Osteocyte (in vitro differentiated cells): ENCODE data around the gene CHD3. TPM values are rescaled to one million over a fixed set of nuclear protein-coding genes. Genes with fewer than 3 reads are reported as not detected.

ENCODE experiments used
- DNase-seq: peaks from one replicate; pipeline ENCODE4 v3.0.0; 2021; ENCODE audit warnings: mixed read lengths; ENCODE audit not compliant: unreplicated experiment; ENCODE audit errors: extremely low spot score
- H3K27ac Mint-ChIP-seq: one replicate; pipeline ENCODE4 v1.8.0; 2021; ENCODE audit warnings: mild to moderate bottlenecking, mixed read lengths; ENCODE audit not compliant: unreplicated experiment
- H3K27me3 Mint-ChIP-seq: one replicate; pipeline ENCODE4 v1.8.0; 2021; ENCODE audit warnings: mixed read lengths; ENCODE audit not compliant: unreplicated experiment
- H3K36me3 Mint-ChIP-seq: one replicate; pipeline ENCODE4 v1.8.0; 2021; ENCODE audit warnings: mixed read lengths; ENCODE audit not compliant: unreplicated experiment
- H3K4me1 Mint-ChIP-seq: one replicate; pipeline ENCODE4 v1.8.0; 2021; ENCODE audit warnings: mixed read lengths; ENCODE audit not compliant: unreplicated experiment
- H3K4me3 Mint-ChIP-seq: one replicate; pipeline ENCODE4 v1.8.0; 2021; ENCODE audit warnings: mild to moderate bottlenecking, moderate library complexity, mixed read lengths; ENCODE audit not compliant: unreplicated experiment
- H3K9me3 Mint-ChIP-seq: one replicate; pipeline ENCODE4 v1.8.0; 2021; ENCODE audit warnings: mixed read lengths; ENCODE audit not compliant: unreplicated experiment
- total RNA-seq: library from RNA; stranded (reverse); gene quantifications from 2 replicates; pipeline ENCODE4 v1.2.1, GENCODE V29; 2021
- TF ChIP-seq, protein P1 (sequence below): fragments of 200-600 bp; sonication (generic); IDR thresholded peaks from 2 replicates; pipeline ENCODE4 v1.5.0; 2021; ENCODE audit warnings: antibody characterized with exemption, mild to moderate bottlenecking, moderate library complexity

CHD3 gene
- total RNA-seq, 1 donor from 2014 or later: 206 TPM

DNA sequence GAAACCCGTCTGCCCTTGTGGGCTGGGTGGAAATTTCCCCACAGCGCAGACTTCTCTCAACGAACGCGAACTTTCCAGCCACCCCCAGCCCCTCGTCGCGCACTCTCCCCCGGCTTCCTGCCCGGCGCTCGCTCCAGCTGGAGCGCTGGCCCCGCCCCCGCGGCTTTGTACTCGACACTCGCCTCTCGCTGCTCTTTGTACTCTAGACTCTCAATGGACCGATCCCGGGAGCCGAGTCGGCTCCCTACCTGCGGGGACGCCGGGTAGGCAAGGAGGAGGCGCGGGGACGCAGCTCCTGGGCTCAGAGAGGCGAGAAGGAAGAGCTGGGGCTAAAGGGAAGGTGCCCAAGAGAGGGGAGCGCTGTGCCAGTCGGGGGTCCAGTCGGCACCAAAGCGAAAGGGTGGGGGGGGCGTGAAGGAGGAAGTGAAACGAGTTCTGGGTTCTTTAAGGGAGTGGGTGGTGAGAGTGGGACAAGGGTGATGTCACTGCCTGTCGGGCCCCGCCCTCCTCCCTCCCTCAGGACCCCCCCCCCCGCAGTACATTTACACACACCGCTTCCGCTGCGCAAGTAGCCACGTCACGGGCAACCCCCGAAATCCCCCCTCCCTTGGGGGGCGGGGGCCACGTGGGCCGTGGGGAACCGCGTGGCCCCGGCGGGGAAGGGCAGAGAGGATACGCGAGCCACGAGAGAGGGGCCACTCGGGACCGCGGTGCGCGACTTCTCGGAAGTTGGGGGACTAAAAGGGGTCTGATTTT is 44.9 kb upstream of the CHD3 start:
- H3K27me3 Mint-ChIP-seq: no peaks in the 10 kb centered on the region

DNA sequence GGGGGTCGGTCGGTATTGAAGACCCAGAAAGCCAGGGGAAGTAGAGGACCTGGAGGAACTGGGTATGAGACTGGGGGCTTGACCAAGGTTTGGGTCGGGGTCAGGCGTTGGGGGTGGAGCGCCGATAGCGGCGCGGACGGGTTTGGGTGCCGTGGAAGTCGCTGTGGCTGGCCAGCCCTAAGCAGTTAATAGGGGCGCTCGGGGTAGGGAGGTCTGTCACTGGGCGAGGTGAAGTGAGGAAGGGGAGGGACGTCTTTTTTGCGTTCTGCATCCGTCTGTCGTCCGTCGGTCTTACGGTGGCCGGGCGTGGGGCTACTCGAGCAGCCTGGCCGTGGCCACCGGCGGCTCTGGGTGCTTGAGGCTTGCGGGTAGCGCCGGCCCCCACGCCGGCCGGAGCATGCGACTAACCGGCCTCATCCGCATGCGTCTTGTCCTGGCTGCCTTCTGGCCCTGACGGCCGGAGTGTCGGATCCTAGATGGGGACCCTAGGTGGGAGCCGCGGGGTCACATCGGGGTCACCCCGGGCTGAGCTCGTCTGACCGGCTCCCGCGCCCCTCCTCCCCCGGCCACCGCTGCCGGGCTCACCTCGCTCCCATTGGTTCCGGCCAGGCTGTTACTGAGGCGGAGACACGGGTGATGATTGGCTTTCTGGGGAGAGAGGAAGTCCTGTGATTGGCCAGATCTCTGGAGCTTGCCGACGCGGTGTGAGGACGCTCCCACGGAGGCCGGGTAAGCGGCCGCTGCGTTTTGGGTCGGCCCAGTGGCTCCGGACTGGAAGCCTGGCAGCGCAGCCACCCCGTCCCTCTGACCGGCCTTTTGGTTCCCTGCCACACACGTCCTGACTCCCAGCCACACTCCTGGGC is 44.1 kb upstream of the CHD3 start:
- Mint-ChIP-seq H3K9me3 (no peaks in the 10 kb centered on the region), H3K36me3 (peaks cover 10% of the 10 kb centered on the region), H3K4me3 (peak overlapping the region; percentile 94), H3K4me1 (peaks cover 43% of the 10 kb centered on the region), H3K27ac (peak overlapping the region; percentile 99), H3K27me3 (no peaks in the 10 kb centered on the region)
- TF ChIP-seq, protein P1, sequence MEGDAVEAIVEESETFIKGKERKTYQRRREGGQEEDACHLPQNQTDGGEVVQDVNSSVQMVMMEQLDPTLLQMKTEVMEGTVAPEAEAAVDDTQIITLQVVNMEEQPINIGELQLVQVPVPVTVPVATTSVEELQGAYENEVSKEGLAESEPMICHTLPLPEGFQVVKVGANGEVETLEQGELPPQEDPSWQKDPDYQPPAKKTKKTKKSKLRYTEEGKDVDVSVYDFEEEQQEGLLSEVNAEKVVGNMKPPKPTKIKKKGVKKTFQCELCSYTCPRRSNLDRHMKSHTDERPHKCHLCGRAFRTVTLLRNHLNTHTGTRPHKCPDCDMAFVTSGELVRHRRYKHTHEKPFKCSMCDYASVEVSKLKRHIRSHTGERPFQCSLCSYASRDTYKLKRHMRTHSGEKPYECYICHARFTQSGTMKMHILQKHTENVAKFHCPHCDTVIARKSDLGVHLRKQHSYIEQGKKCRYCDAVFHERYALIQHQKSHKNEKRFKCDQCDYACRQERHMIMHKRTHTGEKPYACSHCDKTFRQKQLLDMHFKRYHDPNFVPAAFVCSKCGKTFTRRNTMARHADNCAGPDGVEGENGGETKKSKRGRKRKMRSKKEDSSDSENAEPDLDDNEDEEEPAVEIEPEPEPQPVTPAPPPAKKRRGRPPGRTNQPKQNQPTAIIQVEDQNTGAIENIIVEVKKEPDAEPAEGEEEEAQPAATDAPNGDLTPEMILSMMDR: no peak
- peak; percentile 92 for DNase-seq

More for the DNA sequence above, 44.9 kb upstream of the CHD3 start:
- DNase-seq: no peak
- Mint-ChIP-seq H3K4me3 (peak overlapping the region; percentile 94), H3K36me3 (peaks cover 10% of the 10 kb centered on the region), H3K27ac (peak overlapping the region; percentile 99), H3K9me3 (no peaks in the 10 kb centered on the region), H3K4me1 (peaks cover 51% of the 10 kb centered on the region)
- TF ChIP-seq, protein P1: no peak

DNA sequence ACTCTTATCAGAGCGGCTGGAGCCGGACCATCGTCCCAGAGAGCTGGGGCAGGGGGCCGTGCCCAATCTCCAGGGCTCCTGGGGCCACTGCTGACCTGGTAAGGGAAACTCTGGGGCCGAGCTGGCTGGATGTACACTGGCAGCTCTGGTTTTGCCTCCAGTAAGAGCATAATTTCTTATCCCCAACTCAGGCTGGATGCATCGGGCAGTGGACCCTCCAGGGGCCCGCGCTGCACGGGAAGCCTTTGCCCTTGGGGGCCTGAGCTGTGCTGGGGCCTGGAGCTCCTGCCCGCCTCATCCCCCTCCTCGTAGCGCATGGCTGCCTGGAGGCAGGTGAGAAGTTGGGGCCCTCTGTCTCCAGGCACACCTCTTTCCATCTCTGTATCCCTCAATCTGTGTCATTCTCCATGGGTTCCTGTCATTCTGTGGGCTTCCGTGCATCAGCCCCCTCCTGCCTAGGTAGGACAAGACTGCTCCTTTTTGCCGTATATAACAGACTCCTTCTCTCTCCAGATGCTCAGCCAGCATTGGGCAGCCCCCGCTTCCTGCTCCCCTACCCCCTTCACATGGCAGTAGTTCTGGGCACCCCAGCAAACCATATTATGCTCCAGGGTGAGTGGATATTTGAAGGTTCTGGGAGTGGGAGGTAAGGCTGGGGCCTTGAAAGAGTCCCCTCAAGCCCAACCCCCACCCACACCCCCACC is 43.1 kb upstream of the CHD3 start:
- H3K4me3 Mint-ChIP-seq: peak overlapping the region; percentile 94
- no peaks in the 10 kb centered on the region for H3K9me3 Mint-ChIP-seq
- DNase-seq: no peak
- TF ChIP-seq, protein P1: no peak
- H3K4me1 Mint-ChIP-seq: peaks cover 33% of the 10 kb centered on the region
- H3K27me3 Mint-ChIP-seq: no peaks in the 10 kb centered on the region
- H3K27ac Mint-ChIP-seq: peak overlapping the region; percentile 99
- H3K36me3 Mint-ChIP-seq: peaks cover 16% of the 10 kb centered on the region

DNA sequence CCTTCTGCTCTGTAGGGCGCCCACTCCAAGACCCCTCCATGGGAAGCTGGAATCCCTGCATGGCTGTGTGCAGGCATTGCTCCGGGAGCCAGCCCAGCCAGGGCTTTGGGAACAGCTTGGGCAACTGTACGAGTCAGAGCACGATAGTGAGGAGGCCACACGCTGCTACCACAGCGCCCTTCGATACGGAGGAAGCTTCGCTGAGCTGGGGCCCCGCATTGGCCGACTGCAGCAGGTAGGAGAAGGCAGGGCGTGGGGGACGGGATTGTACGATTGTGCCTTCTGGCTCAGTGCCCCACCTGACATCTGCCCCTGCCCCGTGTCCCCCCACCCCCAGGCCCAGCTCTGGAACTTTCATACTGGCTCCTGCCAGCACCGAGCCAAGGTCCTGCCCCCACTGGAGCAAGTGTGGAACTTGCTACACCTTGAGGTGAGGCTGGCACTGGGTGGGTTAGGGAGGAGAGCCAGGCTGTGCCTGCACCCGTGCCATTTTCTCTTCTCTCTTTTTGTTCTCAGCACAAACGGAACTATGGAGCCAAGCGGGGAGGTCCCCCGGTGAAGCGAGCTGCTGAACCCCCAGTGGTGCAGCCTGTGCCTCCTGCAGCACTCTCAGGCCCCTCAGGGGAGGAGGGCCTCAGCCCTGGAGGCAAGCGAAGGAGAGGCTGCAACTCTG is 42.4 kb upstream of the CHD3 start:
- DNase-seq: no peak
- TF ChIP-seq, protein P1: no peak
- Mint-ChIP-seq H3K27me3 (no peaks in the 10 kb centered on the region), H3K27ac (no peak overlapping the region), H3K36me3 (peaks cover 20% of the 10 kb centered on the region), H3K4me1 (peaks cover 26% of the 10 kb centered on the region), H3K4me3 (no peak overlapping the region), H3K9me3 (no peaks in the 10 kb centered on the region)
